Caco-2 (cell line): Measurements from ENCODE around the gene TTC28. TPM values are rescaled to one million over a fixed set of nuclear protein-coding genes. Genes with fewer than 3 reads are reported as not detected.

Source experiments
- BruUV-seq: library from RNA; stranded (reverse); fragments of 400-500 nt; replicated peaks from 2 replicates; lab custom pipeline; 2021; lab: Mats Ljungman, UMichigan
- CTCF ChIA-PET: fragments of 300-600 bp; sonication (Branson Sonifier 250); formaldehyde crosslinking; loops from one replicate; lab custom pipeline; 2022; ENCODE audit warnings: antibody characterized with exemption; lab: Charles Lee
- POLR2A ChIA-PET: fragments of 300-600 bp; sonication (Branson Sonifier 250); formaldehyde crosslinking; loops from one replicate; lab custom pipeline; 2022; ENCODE audit warnings: antibody characterized with exemption; lab: Charles Lee
- DNase-seq, 2 experiments: peaks; one replicate each; pipeline versions ENCODE4 v3.0.0 to v3.0.0-alpha.2; 2020 to 2022
- H3K27me3 ChIP-seq: replicated peaks from 2 replicates; pipeline ENCODE4 v1.6.0; 2011; ENCODE audit warnings: low read length; ENCODE audit not compliant: control insufficient read depth, insufficient read depth
- H3K36me3 ChIP-seq: 2 replicates; pipeline ENCODE4 v1.5.1; 2011; ENCODE audit warnings: low read length; ENCODE audit not compliant: control insufficient read depth, insufficient read depth
- H3K4me1 ChIP-seq: fragments of 250-450 bp; sonication (Bioruptor Pico); 2 replicates; pipeline ENCODE4 v1.5.1; 2020; ENCODE audit warnings: mild to moderate bottlenecking
- H3K4me3 ChIP-seq: 2 replicates; pipeline ENCODE4 v1.5.1; 2011; ENCODE audit warnings: low read depth, mild to moderate bottlenecking, control low read depth, low read length
- H3K9me3 ChIP-seq: fragments of 250-450 bp; sonication (Bioruptor Pico); 2 replicates; pipeline ENCODE4 v1.5.1; 2020; ENCODE audit warnings: mild to moderate bottlenecking, moderate library complexity
- H3K27ac Mint-ChIP-seq: one replicate; pipeline ENCODE4 v1.8.0; 2022; ENCODE audit warnings: mixed read lengths; ENCODE audit not compliant: unreplicated experiment
- H3K27me3 Mint-ChIP-seq: one replicate; pipeline ENCODE4 v1.8.0; 2022; ENCODE audit warnings: mixed read lengths; ENCODE audit not compliant: insufficient read depth, unreplicated experiment
- H3K36me3 Mint-ChIP-seq: one replicate; pipeline ENCODE4 v1.8.0; 2022; ENCODE audit warnings: mild to moderate bottlenecking, mixed read lengths; ENCODE audit not compliant: insufficient read depth, unreplicated experiment
- H3K4me1 Mint-ChIP-seq: one replicate; pipeline ENCODE4 v1.8.0; 2022; ENCODE audit warnings: low read depth, mixed read lengths; ENCODE audit not compliant: unreplicated experiment
- H3K4me3 Mint-ChIP-seq: one replicate; pipeline ENCODE4 v1.8.0; 2022; ENCODE audit warnings: mild to moderate bottlenecking, moderate library complexity, mixed read lengths; ENCODE audit not compliant: unreplicated experiment
- H3K9me3 Mint-ChIP-seq: one replicate; pipeline ENCODE4 v1.8.0; 2022; ENCODE audit warnings: mixed read lengths; ENCODE audit not compliant: unreplicated experiment
- intact Hi-C: fragments of 100-400 bp; cut with micrococcal nuclease; formaldehyde crosslinking; loops from one replicate; pipeline ENCODE4 v1.10.0; 2022; ENCODE audit not compliant: unreplicated experiment
- microRNA-seq: library from miRNA; unstranded; fragments of <30 nt; microRNA quantifications from one replicate; pipeline ENCODE4 v1.2.0, GENCODE V29; 2022
- total RNA-seq: library from RNA; stranded (reverse); gene quantifications from 2 replicates; pipeline ENCODE4 v1.2.3, GENCODE V29; 2022
- TF ChIP-seq, protein P1 (sequence below), 2 experiments: fragments of 200-600 bp in 1 of 2; IDR thresholded peaks; 1 replicate in 1 of 2; 2 replicates in 1 of 2; pipeline versions ENCODE4 v1.5.1 to v1.8.0; 2011 to 2022; ENCODE audit warnings: antibody characterized with exemption in 1 of 2, control low read depth in 1 of 2, inconsistent platforms in 1 of 2, low read depth in 1 of 2, low read length in 1 of 2, mild to moderate bottlenecking in 1 of 2, moderate library complexity in 1 of 2; ENCODE audit not compliant: insufficient read depth in 1 of 2, severe bottlenecking in 1 of 2, unreplicated experiment in 1 of 2

The TTC28 gene
- total RNA-seq, 1 experiment from 2014 or later = 12.0 TPM

DNA sequence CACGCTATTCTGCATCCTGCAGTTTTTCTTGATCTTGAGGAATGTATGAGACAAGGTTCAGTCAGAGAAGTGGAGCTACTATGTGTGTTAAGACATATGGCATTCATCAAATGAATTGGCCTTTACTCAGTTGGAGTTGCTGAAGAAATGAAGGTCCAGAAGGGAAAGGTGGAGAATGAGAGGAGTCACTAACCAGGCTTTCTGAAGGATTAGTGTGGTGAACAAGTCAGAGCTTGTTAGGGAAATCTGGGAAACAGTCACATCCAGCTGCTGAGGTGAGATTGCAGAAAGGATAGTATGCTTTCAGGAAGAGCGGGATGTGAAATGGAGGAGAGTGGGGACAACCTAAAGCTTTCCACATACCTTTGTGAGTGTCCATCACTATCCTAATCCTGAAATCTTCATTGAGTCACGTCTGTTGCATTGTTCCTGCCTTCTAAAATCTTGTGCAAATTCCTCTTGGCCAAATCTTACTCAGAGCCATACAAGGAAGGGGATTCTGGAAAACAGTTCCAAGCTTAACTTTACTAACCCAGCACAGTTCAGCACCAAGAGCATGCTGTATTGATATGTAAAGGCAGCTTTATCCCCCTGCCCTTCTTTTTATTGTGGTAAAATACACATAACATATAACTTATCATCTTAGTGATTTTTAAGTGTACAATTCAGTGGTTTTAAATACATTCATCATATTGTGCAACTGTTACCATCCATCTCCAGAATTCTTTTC is 749.1 kb downstream of the TTC28 start:
- Mint-ChIP-seq H3K4me3 (no peak overlapping the region), H3K9me3 (no peaks in the 10 kb centered on the region), H3K27me3 (no peaks in the 10 kb centered on the region), H3K36me3 (no peaks in the 10 kb centered on the region), H3K4me1 (peaks cover 6% of the 10 kb centered on the region), H3K27ac (no peak overlapping the region)
- peaks cover 4% of the 10 kb centered on the region; the same call in 1 of the 2 replicates for H3K9me3 ChIP-seq
- no peak for DNase-seq
- intact Hi-C loops = no loop called here
- TF ChIP-seq, protein P1, sequence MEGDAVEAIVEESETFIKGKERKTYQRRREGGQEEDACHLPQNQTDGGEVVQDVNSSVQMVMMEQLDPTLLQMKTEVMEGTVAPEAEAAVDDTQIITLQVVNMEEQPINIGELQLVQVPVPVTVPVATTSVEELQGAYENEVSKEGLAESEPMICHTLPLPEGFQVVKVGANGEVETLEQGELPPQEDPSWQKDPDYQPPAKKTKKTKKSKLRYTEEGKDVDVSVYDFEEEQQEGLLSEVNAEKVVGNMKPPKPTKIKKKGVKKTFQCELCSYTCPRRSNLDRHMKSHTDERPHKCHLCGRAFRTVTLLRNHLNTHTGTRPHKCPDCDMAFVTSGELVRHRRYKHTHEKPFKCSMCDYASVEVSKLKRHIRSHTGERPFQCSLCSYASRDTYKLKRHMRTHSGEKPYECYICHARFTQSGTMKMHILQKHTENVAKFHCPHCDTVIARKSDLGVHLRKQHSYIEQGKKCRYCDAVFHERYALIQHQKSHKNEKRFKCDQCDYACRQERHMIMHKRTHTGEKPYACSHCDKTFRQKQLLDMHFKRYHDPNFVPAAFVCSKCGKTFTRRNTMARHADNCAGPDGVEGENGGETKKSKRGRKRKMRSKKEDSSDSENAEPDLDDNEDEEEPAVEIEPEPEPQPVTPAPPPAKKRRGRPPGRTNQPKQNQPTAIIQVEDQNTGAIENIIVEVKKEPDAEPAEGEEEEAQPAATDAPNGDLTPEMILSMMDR (IDR thresholded peaks at IDR 0.05; ENCODE audit: insufficient read depth in 1 of 2, low read depth in 1 of 2, low read length in 1 of 2, severe bottlenecking in 1 of 2, unreplicated experiment in 1 of 2) = no peak
- H3K4me3 ChIP-seq = no peak overlapping the region
- ChIA-PET POLR2A (no interaction called here), CTCF (no interaction called here)
- no peaks in the 10 kb centered on the region for H3K4me1 ChIP-seq
- H3K27me3 ChIP-seq = no peaks in the 10 kb centered on the region
- no TSS peak for BruUV-seq
- no peaks in the 10 kb centered on the region for H3K36me3 ChIP-seq

Small RNA genes within 50 kb of the gene (microRNA-seq; reads per million reads assigned to microRNA genes)
- not detected for gene MIR5739

Other genes starting within 250 kb of the TTC28 start
- 34.0 and 38.0 TPM in 2 replicates for gene CHEK2, start 62.0 kb upstream of the TTC28 start, total RNA-seq
- gene HSCB, start 62.2 kb upstream of the TTC28 start, total RNA-seq = 8.2 and 11.4 TPM in 2 replicates
- gene CCDC117, start 92.9 kb upstream of the TTC28 start, total RNA-seq = 27.8 and 33.1 TPM in 2 replicates
- 215 and 225 TPM in 2 replicates for gene XBP1, start 120.7 kb upstream of the TTC28 start, total RNA-seq
- gene ZNRF3, start 203.7 kb upstream of the TTC28 start, total RNA-seq = 37.9 and 41.1 TPM in 2 replicates